NCI-H446 (cell line): ENCODE measurements around the gene KNDC1.
"Not testable (repeated sequence)": the region's sequence is repeated elsewhere in the genome, so short reads cannot be mapped to it uniquely, and the experiment has no call there.

Source experiments
- DNase-seq, 2 experiments: peaks; one replicate each; lab custom pipeline; 2025; lab: John Stamatoyannopoulos, UW

KNDC1 gene

DNA sequence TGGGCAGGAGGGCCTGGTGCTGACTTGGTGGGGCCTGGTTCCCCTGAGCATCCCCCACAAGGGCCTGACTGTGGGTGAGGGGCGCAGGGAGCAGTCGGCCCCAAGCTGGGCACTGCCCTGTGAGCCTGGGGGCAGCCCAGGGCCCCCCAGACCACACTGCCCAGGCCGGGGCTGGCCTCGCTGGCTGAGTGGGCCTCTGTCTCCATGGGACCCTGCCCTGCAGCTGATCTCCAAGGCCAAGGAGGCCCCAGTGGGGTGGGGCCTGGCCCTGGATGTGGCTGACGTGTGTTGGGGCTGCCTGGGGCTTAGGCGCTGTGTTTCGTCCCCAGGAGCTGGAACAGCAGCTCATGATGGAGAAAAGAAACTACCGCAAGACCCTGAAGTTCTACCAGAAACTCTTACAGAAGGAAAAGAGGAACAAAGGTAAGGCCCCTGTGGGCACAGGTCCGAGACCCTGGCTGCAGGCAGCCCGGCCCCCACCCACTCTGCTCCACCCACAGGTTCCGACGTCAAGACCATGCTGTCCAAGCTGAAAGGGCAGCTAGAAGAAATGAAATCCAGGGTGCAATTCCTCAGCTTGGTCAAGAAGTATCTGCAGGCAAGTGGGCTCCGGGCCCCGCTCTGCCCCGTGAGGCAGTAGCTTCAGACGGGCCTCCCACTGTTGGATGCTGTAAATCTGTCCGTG is 46.5 kb downstream of the KNDC1 start:
- DNase-seq: no peak

DNA sequence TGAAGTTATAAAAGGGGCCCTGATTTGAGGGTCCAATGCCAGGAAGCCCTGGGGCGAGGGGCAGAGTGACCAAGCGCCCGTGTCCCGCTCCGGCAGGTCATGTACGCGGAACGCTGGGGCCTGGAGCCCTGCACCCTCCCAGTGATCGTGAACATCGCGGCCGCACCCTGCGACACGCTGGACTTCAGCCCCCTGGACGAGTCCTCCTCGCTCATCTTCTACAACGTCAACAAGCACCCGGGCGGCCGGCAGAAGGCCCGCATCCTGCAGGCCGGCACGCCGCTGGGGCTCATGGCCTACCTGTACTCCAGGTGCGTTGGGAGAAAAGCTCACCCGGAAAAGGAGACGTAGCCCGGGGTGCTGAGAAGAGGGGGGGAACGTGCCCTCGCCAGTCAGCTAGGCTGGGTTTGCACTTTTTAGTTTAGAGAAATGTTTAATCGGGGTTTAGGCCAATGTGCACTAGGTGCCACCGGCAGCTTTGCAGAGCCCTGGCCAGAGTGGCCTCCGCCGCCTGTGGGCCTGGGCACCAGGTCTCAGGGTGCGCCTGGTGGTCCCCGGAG is 47.1 kb downstream of the KNDC1 start:
- no peak for DNase-seq

DNA sequence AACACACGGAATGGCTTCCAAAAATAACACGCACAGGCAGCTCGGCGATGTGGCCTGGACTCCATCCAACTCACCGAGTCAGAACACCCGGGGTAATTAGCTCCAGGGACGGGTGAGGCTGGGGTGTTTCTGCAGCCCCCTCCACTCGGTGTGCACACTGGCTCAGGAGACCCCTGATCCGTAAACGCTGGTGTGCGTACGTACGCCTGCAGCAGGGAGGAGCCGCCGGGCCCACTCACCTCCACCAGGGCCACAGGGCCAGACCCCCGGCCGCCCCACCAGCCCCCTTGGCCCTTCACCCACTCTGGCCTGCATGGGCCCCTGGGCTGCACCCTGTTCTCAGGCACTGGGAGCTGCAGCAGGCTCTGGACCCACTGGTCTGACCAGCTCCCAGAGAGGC is 47.6 kb downstream of the KNDC1 start:
- DNase-seq: no peak

DNA sequence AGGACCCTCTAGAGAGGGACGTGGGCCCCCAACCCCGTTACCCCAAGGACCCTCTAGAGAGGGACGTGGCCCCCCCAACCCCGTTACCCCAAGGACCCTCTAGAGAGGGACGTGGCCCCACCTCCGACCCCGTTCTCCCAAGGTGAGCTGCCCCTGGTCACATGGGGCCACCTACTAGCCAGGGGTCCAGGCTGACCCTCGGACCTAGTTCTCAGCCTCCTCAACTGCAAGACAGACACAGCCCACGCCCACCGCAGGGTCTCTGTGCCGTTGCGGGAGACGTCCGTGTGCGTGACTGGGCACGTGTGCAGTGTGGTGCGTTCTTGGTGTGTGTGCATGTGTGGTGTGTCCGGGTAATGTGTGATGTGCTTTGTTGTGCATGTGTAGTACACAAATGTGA is 48.4 kb downstream of the KNDC1 start:
- no peak for DNase-seq

DNA sequence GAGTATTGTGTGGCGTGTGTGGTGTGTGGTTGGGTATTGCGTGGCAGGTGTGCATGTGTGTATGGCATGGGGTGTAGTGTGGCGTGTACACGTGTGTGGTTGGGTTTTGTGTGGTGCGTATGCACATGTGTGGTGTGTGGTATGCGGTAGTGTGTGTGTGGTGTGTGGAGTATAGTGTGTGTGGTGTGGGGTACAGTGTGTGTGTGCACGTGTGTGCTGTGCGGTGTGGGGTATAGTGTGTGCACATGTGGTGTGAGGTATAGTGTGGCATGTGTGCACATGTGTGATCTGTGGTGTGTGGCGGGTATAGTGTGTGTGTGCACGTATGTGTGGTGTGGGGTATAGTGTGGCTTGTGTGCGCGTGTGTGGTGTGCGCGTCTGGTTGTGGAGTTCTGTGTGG is 49.1 kb downstream of the KNDC1 start:
- no peak for DNase-seq

DNA sequence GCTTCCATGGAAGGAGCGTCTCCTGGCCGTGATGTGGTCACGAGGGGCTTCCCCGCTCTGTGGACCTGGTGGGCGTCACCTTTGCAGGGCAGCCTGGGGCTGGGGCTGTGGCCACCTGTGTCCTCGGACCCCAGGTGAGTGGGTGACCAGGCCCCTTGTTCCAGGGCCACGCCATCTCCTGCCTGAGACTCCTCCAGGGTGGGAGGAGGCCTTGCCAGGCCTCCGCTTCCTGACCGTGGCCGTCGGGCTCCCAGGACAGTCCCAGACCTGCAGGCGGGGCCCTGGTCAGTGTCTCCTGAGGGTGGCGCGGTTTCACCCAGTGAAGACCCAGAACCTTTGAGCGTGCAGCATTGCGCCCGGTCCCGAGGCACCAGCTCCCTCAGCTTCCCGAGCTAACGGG is 49.6 kb downstream of the KNDC1 start:
- no peak for DNase-seq

DNA sequence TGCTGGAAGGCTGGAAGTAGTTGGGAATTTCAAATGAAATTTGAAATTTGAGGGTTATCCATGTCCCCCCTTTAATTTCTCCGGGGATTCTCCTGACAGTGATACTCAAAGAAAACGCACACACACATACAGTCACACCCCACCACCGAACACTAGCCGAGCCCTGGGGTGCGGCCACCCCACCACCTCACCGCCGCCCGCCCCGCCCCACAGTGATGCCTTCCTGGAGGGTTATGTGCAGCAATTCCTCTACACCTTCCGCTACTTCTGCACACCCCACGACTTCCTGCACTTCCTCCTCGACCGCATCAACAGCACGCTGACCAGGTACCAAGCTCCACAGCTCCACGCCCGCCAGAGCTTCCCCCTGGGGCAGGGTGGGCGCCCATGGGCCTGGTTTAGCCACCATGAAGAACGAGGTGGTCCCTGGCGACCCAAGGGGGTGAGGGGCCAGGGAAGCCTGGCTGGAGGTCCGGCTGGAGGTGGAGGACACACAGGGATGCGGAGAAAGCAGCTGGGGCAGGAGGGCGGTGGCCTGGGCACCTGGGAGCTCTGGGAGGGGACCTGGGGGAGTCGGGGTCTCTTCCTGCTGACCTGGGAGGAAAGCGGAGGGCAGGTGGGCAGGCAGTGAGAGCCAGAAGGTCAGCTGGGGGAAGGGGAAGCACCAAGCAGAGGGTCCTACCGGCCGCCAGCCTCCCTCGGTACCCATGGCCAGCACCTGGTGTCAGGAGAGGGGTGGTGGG is 50.5 kb downstream of the KNDC1 start:
- no peak for DNase-seq

DNA sequence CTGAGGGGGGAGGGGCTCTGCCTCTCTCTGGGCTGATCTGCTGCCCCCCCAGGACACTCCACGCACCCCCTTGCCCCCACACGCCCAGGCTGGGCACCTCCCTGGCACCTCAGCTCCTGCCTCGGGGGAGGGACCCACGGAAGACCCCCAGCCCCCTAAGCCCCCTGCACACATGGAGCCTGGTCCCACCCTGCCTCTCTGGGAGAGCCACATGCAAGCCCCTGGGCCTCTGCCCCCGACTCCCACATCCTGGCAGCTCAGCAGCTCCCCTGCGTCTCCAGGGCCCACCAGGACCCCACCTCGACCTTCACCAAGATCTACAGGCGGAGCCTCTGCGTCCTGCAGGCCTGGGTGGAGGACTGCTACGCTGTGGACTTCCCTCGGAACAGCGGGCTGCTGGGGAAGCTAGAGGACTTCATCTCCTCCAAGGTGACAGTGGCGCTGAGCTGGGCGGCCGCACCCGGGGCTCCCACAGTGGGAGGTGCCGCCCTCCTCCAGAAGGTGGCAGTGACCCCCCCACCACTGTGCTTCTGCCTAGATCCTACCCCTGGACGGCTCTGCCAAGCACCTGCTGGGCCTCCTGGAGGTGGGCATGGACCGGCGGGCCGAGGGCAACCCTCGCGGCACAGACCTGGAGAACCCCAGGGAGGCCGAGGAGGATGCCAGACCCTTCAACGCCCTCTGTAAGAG is 51.3 kb downstream of the KNDC1 start:
- DNase-seq: no peak

DNA sequence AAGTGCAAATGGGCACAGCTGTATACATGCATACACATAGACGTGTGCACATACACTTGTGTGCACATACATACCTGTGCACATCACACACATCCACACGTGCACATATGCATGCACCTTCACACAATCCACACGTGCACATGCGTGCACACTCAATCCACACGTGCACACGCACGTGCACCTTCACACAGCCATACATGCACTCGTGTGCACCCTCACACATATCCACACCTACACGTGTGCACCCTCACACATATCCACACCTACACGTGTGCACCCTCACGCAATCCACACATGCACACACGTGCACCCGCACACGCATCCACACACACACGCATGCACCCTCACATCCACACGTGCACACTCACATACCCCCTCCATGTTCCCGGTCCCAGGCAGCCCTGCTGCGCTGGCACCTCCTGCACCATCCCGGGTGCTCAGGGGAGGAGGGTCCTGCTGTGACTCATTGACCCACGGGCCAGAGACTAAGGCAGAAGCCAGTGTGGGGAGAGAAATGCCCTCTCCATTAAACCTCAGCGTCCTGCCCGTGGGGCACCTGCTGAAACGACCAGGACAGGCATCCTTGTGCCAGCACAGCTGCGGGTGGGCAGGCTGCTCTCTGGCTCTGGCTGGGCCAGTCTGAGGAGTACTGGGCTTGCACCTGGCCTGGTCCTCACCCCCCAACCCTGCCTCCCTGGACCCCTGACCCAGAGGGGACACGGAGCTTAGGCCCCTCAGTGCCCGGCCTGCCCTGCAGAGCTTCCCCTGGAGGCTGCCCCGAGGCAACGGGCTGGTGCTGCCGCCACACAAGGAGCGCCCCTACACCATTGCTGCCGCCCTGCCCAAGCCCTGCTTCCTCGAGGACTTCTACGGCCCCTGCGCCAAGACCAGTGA is 52.2 kb downstream of the KNDC1 start:
- DNase-seq: no peak

DNA sequence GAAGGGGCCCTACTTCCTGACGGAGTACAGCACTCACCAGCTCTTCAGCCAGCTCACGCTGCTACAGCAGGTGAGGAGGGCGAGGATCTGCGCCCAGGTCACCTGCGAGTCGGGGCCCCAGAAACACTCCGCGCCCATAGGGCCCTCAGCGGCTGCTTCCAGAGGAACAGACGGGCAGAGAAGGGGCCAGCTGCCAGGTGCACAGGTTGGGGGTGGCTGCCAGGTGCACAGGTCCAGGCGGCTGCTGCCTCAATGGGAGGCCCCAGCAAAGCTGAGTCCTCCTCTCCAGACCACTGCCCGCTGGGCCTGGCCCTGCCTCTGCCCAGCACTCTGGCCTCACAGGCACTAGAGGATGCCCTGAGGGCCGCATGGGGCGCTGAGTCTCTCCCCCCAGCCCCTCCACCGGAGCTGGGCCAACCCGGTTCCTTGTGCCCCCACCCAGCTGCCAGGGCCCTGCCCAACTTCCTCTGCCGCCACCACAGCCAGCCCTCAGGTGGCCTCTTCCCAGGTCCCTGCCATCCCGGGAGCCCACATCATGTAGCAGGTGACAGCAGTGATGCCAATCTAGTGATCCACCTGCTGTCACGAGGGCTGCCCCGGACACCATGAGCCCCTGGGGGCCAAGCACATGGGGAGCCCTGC is 53.0 kb downstream of the KNDC1 start:
- no peak for DNase-seq

DNA sequence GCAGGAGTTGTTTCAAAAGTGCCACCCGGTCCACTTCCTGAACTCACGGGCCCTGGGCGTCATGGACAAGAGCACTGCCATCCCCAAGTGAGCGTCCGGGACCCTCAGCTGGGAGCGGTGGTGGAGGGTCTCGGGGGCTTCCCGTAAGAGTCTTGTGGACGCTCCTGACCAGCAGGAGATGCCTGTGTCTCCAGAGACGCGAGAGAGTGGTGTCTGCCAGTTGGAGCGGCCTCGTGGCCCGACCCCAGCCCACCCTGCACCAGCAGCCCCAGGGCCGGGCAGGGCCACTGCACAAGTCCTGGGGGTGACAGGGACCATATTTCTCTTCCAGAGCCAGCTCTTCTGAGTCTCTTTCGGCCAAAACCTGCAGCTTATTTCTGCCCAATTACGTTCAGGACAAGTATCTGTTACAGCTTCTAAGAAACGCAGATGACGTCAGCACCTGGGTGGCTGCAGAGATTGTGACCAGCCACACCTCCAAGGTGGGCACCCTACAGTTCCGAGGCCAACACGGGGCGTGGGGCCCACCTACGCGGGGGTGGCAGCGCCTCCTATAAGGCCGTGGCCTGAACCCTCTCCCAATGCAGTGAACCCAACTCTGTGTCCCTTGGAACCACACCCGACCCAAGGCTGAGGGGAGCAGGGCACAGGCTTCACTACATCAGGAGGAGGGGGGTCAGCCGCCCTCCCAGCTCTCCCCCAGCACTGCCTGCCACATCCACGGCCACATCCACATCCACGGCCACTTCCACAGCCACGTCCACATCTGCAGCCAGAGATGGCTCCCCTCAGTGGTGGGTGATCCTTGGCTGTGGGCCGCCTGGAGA is 53.8 kb downstream of the KNDC1 start:
- DNase-seq: no peak

DNA sequence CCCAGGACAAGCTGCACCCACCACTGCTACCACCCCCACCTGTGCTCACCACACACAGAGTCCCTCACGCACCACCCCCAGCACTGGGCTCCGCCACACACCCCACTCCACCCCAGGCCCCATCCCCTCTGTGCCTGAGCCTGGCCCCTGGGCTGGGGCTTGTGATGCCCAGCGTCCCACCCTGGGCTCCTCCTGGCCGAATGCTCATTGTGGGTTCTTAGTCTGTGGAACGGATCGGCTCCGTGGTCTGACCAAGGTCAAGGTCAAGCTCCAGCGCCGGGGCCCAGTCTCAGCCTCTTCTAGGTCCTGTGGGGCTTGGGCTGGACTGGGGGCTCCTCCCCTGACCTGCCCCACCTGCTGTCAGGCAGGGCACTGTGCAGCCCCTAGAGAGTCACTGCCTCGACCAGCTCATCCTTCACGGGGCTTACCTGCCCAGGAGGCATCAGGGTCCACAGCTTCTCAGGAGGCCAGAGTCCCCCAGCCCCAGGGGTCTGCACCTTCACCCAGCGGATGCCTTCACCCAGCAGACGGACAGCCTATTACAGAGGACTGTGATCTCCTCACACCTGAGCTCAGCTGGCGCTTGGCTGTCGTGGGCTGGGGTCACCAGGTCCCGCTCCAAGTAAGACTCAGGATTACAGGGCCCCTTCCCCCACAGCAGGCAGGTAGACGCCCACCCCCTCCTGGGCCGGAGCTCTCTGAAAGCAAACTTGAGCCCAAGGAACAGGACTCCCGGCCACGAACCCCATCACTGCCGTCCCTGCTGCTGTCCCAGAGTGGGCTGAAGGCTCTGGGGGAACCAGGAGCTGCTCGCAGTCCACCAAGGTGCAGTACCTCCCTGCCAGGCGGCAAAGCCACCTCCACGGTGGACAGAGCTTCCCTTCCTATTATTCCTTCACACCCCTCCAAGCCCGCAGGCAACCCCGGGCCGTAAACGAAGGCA is 54.7 kb downstream of the KNDC1 start:
- no peak for DNase-seq

DNA sequence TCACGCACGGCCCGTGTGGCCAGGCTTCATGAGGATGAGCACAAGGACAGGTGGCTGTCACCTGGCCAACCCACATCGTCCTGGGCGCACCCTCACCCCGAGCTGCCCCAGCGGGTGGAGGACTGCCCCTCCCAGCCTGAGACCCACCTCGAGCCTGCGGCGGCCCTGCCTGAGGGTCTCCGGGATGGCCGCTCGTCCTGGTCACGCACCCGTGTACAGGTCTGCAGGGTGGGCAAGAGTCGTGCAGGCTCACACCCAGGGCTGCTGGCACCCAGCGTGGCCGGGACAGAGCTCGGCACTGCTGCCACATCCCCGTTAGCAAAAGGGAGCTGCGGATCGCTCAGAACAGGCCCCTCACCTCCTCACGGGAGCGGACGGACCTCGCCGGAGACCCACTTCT is 55.6 kb downstream of the KNDC1 start:
- DNase-seq: no peak

DNA sequence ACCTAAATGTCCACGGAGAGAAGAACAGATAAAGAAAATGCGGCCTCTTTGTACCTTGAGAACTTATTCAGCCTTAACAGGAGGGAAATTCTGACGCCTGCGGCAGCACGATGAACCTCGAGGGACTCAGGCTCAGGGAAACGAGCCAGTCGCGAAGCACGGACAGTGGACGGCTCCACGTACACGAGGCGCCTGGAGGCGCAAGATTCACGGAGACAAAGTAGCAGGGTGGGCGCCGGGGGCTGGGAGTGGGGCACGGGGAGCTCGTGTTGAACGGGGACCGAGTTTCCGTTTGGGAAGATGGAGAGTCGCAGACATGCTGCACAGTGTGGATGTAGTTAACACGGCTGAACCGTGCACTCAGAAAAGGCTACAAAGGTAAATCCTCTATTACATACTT is 56.8 kb downstream of the KNDC1 start:
- no peak for DNase-seq

DNA sequence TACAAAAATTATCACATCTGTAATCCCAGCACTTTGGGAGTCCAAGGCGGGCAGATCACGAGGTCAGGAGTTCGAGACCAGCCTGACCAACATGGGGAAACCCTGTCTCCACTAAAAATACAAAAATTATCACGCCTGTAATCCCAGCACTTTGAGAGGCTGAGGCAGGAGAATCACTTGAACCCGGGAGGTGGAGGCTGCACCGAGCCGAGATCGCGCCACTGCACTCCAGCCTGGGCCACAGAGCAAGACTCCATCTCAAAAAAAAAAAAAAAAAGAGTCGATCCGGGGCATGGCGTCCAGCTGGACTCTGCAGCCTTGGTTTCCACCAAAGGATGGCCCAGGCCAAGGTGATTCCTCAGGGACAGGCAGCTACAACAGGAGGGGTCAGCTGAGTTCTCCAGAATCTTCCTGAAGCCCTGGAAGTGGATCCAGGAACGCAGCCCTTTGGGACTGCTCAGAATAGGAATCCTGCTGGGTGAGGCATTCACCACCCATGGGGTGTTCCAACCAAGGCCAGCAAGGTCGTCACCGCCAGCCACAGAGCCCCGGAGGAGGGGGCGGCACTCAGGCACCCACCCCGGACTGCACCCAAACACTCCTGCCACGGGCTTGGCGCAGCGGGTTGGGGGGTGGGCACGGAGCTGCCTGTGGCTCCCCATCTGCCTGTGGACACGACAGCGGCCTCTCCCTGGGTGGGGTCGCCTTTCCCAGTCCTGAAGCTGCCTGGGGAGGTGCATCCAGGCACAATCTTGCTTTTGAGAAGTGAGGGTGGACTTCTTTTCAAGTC is 58.0 kb downstream of the KNDC1 start:
- no peak for DNase-seq

DNA sequence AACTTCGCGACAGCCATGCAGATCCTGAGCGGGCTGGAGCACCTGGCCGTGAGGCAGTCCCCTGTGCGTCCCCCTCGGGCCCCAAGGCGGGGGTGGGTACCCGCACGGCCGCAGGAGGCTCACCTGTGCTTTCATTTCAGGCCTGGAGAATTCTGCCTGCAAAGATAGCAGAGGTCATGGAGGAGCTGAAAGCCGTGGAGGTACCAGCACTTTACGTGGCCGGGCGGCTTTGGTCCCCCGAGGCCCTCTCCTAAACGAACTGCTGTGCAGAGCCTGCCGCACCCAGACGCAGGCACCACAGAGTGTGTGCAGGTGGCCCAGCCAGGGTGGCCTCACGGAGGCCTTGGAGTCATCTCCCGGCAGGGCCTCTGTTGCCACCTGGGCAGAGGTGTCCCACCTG is 58.9 kb downstream of the KNDC1 start:
- DNase-seq: no peak

DNA sequence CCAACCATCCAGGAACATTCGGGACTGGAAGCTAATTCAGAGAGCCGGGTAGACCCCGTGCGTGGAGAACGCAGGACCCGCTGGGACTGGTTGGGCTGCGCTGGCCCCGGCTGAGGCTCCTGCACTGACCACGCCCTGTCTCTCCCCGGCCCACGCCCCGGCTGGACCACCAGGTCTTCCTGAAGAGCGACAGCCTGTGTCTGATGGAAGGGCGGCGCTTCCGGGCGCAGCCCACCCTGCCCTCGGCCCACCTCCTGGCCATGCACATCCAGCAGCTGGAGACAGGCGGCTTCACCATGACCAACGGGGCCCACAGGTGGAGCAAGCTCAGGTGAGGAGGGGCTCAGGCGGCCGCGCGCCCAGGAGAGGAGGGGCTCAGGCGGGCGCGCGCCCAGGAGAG is 59.8 kb downstream of the KNDC1 start:
- DNase-seq: no peak

DNA sequence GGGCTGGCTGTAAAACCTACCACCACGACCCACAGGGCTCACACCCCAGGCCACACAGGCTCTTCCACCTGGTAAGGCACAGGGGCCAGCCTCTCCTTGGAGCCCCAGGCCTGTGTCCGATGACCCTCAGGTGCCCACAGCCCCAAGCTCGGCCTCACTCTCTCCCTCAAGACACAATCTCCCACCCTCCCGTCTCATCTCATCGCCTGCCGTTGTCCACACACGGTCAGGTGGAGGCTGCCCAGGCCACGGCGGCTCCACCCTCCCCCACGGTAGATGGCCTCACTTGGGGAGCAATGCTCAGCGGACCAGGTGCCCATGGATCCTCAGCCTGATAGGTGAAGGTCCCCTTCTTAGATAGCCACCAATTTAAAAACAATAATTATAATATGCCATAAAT is 61.3 kb downstream of the KNDC1 start:
- no peak for DNase-seq

DNA sequence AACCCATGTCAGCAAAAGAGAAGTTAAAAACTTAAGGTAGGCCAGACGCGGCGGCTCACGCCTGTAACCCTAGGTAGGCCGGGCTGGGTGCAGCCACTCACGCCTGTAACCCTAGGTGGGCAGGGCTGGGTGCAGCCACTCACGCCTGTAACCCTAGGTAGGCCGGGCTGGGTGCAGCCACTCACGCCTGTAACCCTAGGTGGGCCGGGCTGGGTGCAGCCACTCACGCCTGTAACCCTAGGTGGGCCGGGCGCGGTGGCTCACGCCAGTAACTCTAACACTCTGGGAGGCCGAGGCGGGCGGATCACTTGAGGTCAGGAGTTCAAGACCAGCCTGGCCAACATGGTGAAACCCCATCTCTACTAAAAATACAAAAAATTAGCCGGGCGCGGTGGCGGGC is 61.7 kb downstream of the KNDC1 start:
- not testable (repeated sequence) for DNase-seq
